ENCODE results near the gene CYP2U1. TPM values are rescaled to one million over a fixed set of nuclear protein-coding genes. Genes with fewer than 3 reads are reported as not detected.
"Not testable (repeated sequence)": the region's sequence is repeated elsewhere in the genome, so short reads cannot be mapped to it uniquely, and the experiment has no call there.

Gene CYP2U1
- total and polyA plus RNA-seq, 2 donors, result 25.3 to 60.2 TPM

- H3K4me3 ChIP-seq (ENCODE audit: low read length in 2 of 2), result peak overlapping the region; percentile 30 to 85
- no peak for DNase-seq (ENCODE audit: low read depth in 6 of 9, low spot score in 9 of 9)
- peaks cover 9 to 20% of the 10 kb centered on the region in 2 donors for H3K4me1 ChIP-seq (ENCODE audit: control insufficient read depth in 2 of 2, insufficient read depth in 2 of 2, low read length in 2 of 2)
- peaks cover 34 to 54% of the 10 kb centered on the region in 2 donors for H3K36me3 ChIP-seq (ENCODE audit: control insufficient read depth in 2 of 2, insufficient read depth in 2 of 2, low read length in 1 of 2)
- no peaks in the 10 kb centered on the region for H3K9me3 ChIP-seq (ENCODE audit: control insufficient read depth in 2 of 2, insufficient read depth in 1 of 2, low read length in 1 of 2)
- H3K27ac ChIP-seq (ENCODE audit: low read depth in 1 of 2, low read length in 1 of 2), result no peak overlapping the region
- peaks cover 0 to 2% of the 10 kb centered on the region in 2 donors for H3K27me3 ChIP-seq (ENCODE audit: control insufficient read depth in 2 of 2, insufficient read depth in 1 of 2, low read length in 1 of 2)
Measured at GRCh38 chr4:107935246-107935645, 3.9 kb downstream of the CYP2U1 start.

GRCh38 chr4:107937040-107937439 is 5.7 kb downstream of the CYP2U1 start:
- Histone ChIP-seq H3K36me3 (ENCODE audit: control insufficient read depth in 2 of 2, insufficient read depth in 2 of 2, low read length in 1 of 2) (peaks cover 38 to 66% of the 10 kb centered on the region in 2 donors), H3K4me1 (ENCODE audit: control insufficient read depth in 2 of 2, insufficient read depth in 2 of 2, low read length in 2 of 2) (peaks cover 9 to 14% of the 10 kb centered on the region in 2 donors), H3K9me3 (ENCODE audit: control insufficient read depth in 2 of 2, insufficient read depth in 1 of 2, low read length in 1 of 2) (no peaks in the 10 kb centered on the region), H3K4me3 (ENCODE audit: low read length in 2 of 2) (no peak overlapping the region), H3K27ac (ENCODE audit: low read depth in 1 of 2, low read length in 1 of 2) (no peak overlapping the region), H3K27me3 (ENCODE audit: control insufficient read depth in 2 of 2, insufficient read depth in 1 of 2, low read length in 1 of 2) (no peaks in the 10 kb centered on the region)
- DNase-seq (ENCODE audit: low read depth in 6 of 9, low spot score in 9 of 9), result no peak
- WGBS, result 93% methylated on average over 2 of the region's 2 CpGs

- H3K4me1 ChIP-seq (ENCODE audit: control insufficient read depth in 2 of 2, insufficient read depth in 2 of 2, low read length in 2 of 2), result peaks cover 7% of the 10 kb centered on the region in 2 donors
- DNase-seq (ENCODE audit: low read depth in 6 of 9, low spot score in 9 of 9), result no peak
- no peaks in the 10 kb centered on the region for H3K9me3 ChIP-seq (ENCODE audit: control insufficient read depth in 2 of 2, insufficient read depth in 1 of 2, low read length in 1 of 2)
- H3K27ac ChIP-seq (ENCODE audit: low read depth in 1 of 2, low read length in 1 of 2), result no peak overlapping the region
- H3K27me3 ChIP-seq (ENCODE audit: control insufficient read depth in 2 of 2, insufficient read depth in 1 of 2, low read length in 1 of 2), result no peaks in the 10 kb centered on the region
- H3K36me3 ChIP-seq (ENCODE audit: control insufficient read depth in 2 of 2, insufficient read depth in 2 of 2, low read length in 1 of 2), result peaks cover 42 to 79% of the 10 kb centered on the region in 2 donors
- H3K4me3 ChIP-seq (ENCODE audit: low read length in 2 of 2), result no peak overlapping the region
- WGBS, result 93% methylated on average over 1 of the region's 1 CpG
Measured at GRCh38 chr4:107939307-107939706, 8.0 kb downstream of the CYP2U1 start.

GRCh38 chr4:107945809-107946208 is 14.5 kb downstream of the CYP2U1 start:
- peaks cover 36 to 84% of the 10 kb centered on the region in 2 donors for H3K36me3 ChIP-seq (ENCODE audit: control insufficient read depth in 2 of 2, insufficient read depth in 2 of 2, low read length in 1 of 2)
- WGBS, result 99% methylated on average over 3 of the region's 3 CpGs

GRCh38 chr4:107950746-107951540 is 19.6 kb downstream of the CYP2U1 start:
- H3K4me1 ChIP-seq (ENCODE audit: control insufficient read depth in 2 of 2, insufficient read depth in 2 of 2, low read length in 2 of 2), result no peaks in the 10 kb centered on the region
- DNase-seq (ENCODE audit: low read depth in 6 of 9, low spot score in 9 of 9), result no peak
- no peak overlapping the region for H3K4me3 ChIP-seq (ENCODE audit: low read length in 2 of 2)
- peaks cover 44 to 76% of the 10 kb centered on the region in 2 donors for H3K36me3 ChIP-seq (ENCODE audit: control insufficient read depth in 2 of 2, insufficient read depth in 2 of 2, low read length in 1 of 2)
- H3K27me3 ChIP-seq (ENCODE audit: control insufficient read depth in 2 of 2, insufficient read depth in 1 of 2, low read length in 1 of 2), result no peaks in the 10 kb centered on the region
- no peak overlapping the region for H3K27ac ChIP-seq (ENCODE audit: low read depth in 1 of 2, low read length in 1 of 2)
- WGBS, result 100% methylated on average over 2 of the region's 2 CpGs
- H3K9me3 ChIP-seq (ENCODE audit: control insufficient read depth in 2 of 2, insufficient read depth in 1 of 2, low read length in 1 of 2), result peaks cover 0 to 2% of the 10 kb centered on the region in 2 donors

More at GRCh38 chr4:107945809-107946208, 14.5 kb downstream of the CYP2U1 start:
- Histone ChIP-seq H3K27me3 (ENCODE audit: control insufficient read depth in 2 of 2, insufficient read depth in 1 of 2, low read length in 1 of 2) (no peaks in the 10 kb centered on the region), H3K9me3 (ENCODE audit: control insufficient read depth in 2 of 2, insufficient read depth in 1 of 2, low read length in 1 of 2) (no peaks in the 10 kb centered on the region), H3K4me3 (ENCODE audit: low read length in 2 of 2) (no peak overlapping the region), H3K27ac (ENCODE audit: low read depth in 1 of 2, low read length in 1 of 2) (no peak overlapping the region), H3K4me1 (ENCODE audit: control insufficient read depth in 2 of 2, insufficient read depth in 2 of 2, low read length in 2 of 2) (no peaks in the 10 kb centered on the region)
- DNase-seq (ENCODE audit: low read depth in 6 of 9, low spot score in 9 of 9), result no peak

GRCh38 chr4:107951551-107951950 is 20.2 kb downstream of the CYP2U1 start:
- Histone ChIP-seq H3K27me3 (ENCODE audit: control insufficient read depth in 2 of 2, insufficient read depth in 1 of 2, low read length in 1 of 2) (no peaks in the 10 kb centered on the region), H3K4me1 (ENCODE audit: control insufficient read depth in 2 of 2, insufficient read depth in 2 of 2, low read length in 2 of 2) (no peaks in the 10 kb centered on the region), H3K27ac (ENCODE audit: low read depth in 1 of 2, low read length in 1 of 2) (no peak overlapping the region), H3K4me3 (ENCODE audit: low read length in 2 of 2) (no peak overlapping the region), H3K9me3 (ENCODE audit: control insufficient read depth in 2 of 2, insufficient read depth in 1 of 2, low read length in 1 of 2) (peaks cover 0 to 3% of the 10 kb centered on the region in 2 donors), H3K36me3 (ENCODE audit: control insufficient read depth in 2 of 2, insufficient read depth in 2 of 2, low read length in 1 of 2) (peaks cover 40 to 70% of the 10 kb centered on the region in 2 donors)
- DNase-seq (ENCODE audit: low read depth in 6 of 9, low spot score in 9 of 9), result no peak

- Histone ChIP-seq H3K27me3 (ENCODE audit: control insufficient read depth in 2 of 2, insufficient read depth in 1 of 2, low read length in 1 of 2) (no peaks in the 10 kb centered on the region), H3K36me3 (ENCODE audit: control insufficient read depth in 2 of 2, insufficient read depth in 2 of 2, low read length in 1 of 2) (peaks cover 19 to 27% of the 10 kb centered on the region in 2 donors), H3K9me3 (ENCODE audit: control insufficient read depth in 2 of 2, insufficient read depth in 1 of 2, low read length in 1 of 2) (peaks cover 0 to 11% of the 10 kb centered on the region in 2 donors), H3K27ac (ENCODE audit: low read depth in 1 of 2, low read length in 1 of 2) (no peak overlapping the region), H3K4me3 (ENCODE audit: low read length in 2 of 2) (no peak overlapping the region), H3K4me1 (ENCODE audit: control insufficient read depth in 2 of 2, insufficient read depth in 2 of 2, low read length in 2 of 2) (no peaks in the 10 kb centered on the region)
- no peak for DNase-seq (ENCODE audit: low read depth in 6 of 9, low spot score in 9 of 9)
- 99% methylated on average over 1 of the region's 1 CpG for WGBS
Measured at GRCh38 chr4:107956011-107956410, 24.7 kb downstream of the CYP2U1 start.

- H3K27ac ChIP-seq (ENCODE audit: low read depth in 1 of 2, low read length in 1 of 2), result no peak overlapping the region
- H3K4me1 ChIP-seq (ENCODE audit: control insufficient read depth in 2 of 2, insufficient read depth in 2 of 2, low read length in 2 of 2), result no peaks in the 10 kb centered on the region
- no peaks in the 10 kb centered on the region for H3K9me3 ChIP-seq (ENCODE audit: control insufficient read depth in 2 of 2, insufficient read depth in 1 of 2, low read length in 1 of 2)
- 94% methylated on average over 4 of the region's 4 CpGs for WGBS
- no peaks in the 10 kb centered on the region for H3K27me3 ChIP-seq (ENCODE audit: control insufficient read depth in 2 of 2, insufficient read depth in 1 of 2, low read length in 1 of 2)
- no peak for DNase-seq (ENCODE audit: low read depth in 6 of 9, low spot score in 9 of 9)
- H3K4me3 ChIP-seq (ENCODE audit: low read length in 2 of 2), result no peak overlapping the region
- no peaks in the 10 kb centered on the region for H3K36me3 ChIP-seq (ENCODE audit: control insufficient read depth in 2 of 2, insufficient read depth in 2 of 2, low read length in 1 of 2)
Measured at GRCh38 chr4:107966903-107967302, 35.6 kb downstream of the CYP2U1 start.

GRCh38 chr4:107967519-107967918 is 36.2 kb downstream of the CYP2U1 start:
- H3K4me1 ChIP-seq (ENCODE audit: control insufficient read depth in 2 of 2, insufficient read depth in 2 of 2, low read length in 2 of 2); H3K4me3 ChIP-seq (ENCODE audit: low read length in 2 of 2); H3K27ac ChIP-seq (ENCODE audit: low read depth in 1 of 2, low read length in 1 of 2); H3K27me3 ChIP-seq (ENCODE audit: control insufficient read depth in 2 of 2, insufficient read depth in 1 of 2, low read length in 1 of 2); H3K9me3 ChIP-seq (ENCODE audit: control insufficient read depth in 2 of 2, insufficient read depth in 1 of 2, low read length in 1 of 2); H3K36me3 ChIP-seq (ENCODE audit: control insufficient read depth in 2 of 2, insufficient read depth in 2 of 2, low read length in 1 of 2); DNase-seq (ENCODE audit: low read depth in 6 of 9, low spot score in 9 of 9): not testable (repeated sequence)
